Peyer's patch (tissue), 4 donors: ENCODE measurements around the gene ASPSCR1. TPM values are rescaled to one million over a fixed set of nuclear protein-coding genes. Genes with fewer than 3 reads are reported as not detected.

Experiments used
- DNase-seq, 3 donors: peaks; one replicate each; pipeline ENCODE4 v3.0.0-alpha.2; 2017 to 2019
- H3K27ac ChIP-seq, 4 donors: fragments of 200-600 bp; sonication (generic); one replicate each; pipeline ENCODE4 v1.5.1; 2016 to 2019
- H3K27me3 ChIP-seq, 2 donors: fragments of 200-600 bp; sonication (generic); one replicate each; pipeline ENCODE4 v1.5.1; 2019
- H3K36me3 ChIP-seq, 3 donors: fragments of 200-600 bp; sonication (generic); one replicate each; pipeline ENCODE4 v1.5.1; 2016 to 2019
- H3K4me1 ChIP-seq, 4 donors: fragments of 200-600 bp; sonication (generic); one replicate each; pipeline ENCODE4 v1.5.1; 2016 to 2019
- H3K4me3 ChIP-seq, 4 donors: fragments of 200-600 bp; sonication (generic); 1 replicate in 3 of 4; 2 replicates in 1 of 4; pipeline ENCODE4 v1.5.1; 2016 to 2019; ENCODE audit warnings: mild to moderate bottlenecking in 1 of 4
- H3K9me3 ChIP-seq, 4 donors: fragments of 200-600 bp; sonication (generic); one replicate each; pipeline ENCODE4 v1.5.1; 2016 to 2019; ENCODE audit warnings: mild to moderate bottlenecking in 1 of 4
- CTCF ChIP-seq, 6 experiments: fragments of 450-650 bp in 4 of 6; fragments of 200-600 bp in 2 of 6; sonication (generic) in 1 of 6; IDR thresholded peaks; one replicate each; pipeline ENCODE4 v1.5.1; 2017 to 2019; ENCODE audit warnings: antibody characterized with exemption in 6 of 6, mild to moderate bottlenecking in 3 of 6, moderate library complexity in 1 of 6
- POLR2A ChIP-seq, 2 donors: fragments of 450-650 bp; IDR thresholded peaks; one replicate each; pipeline ENCODE4 v1.5.1; 2017; ENCODE audit warnings: antibody characterized with exemption in 2 of 2, mild to moderate bottlenecking in 2 of 2, moderate library complexity in 2 of 2
- total RNA-seq, 4 donors: library from RNA; depleted of rRNA; stranded (reverse); fragments of >200 nt; gene quantifications; one replicate each; pipeline ENCODE4 v1.1.0, GENCODE V29; 2016

ASPSCR1 gene
- total RNA-seq, 4 donors from 2014 or later, result 31.6 to 70.1 (median 49.9) TPM

- H3K27ac ChIP-seq, result no peak overlapping the region
- DNase-seq, result no peak
Observed at GRCh38 chr17:81934098-81934757, 43.2 kb upstream of the ASPSCR1 start.

GRCh38 chr17:81934850-81935708, 42.4 kb upstream of the ASPSCR1 start:
- TF ChIP-seq CTCF (IDR thresholded peaks at IDR 0.05), result no peak
- TF ChIP-seq POLR2A (IDR thresholded peaks at IDR 0.05), result no peak

More at GRCh38 chr17:81934098-81934757, 43.2 kb upstream of the ASPSCR1 start:
- Histone ChIP-seq H3K27me3 (no peaks in the 10 kb centered on the region), H3K36me3 (no peaks in the 10 kb centered on the region), H3K4me1 (peaks cover 0 to 21% (median 5%) of the 10 kb centered on the region in 4 donors), H3K4me3 (no peak overlapping the region), H3K9me3 (no peaks in the 10 kb centered on the region)
- TF ChIP-seq POLR2A (IDR thresholded peaks at IDR 0.05) (no peak), CTCF (IDR thresholded peaks at IDR 0.05) (no peak)

GRCh38 chr17:81935709-81936084, 41.7 kb upstream of the ASPSCR1 start:
- no peak for DNase-seq
- H3K9me3 ChIP-seq, result no peaks in the 10 kb centered on the region
- no peaks in the 10 kb centered on the region for H3K36me3 ChIP-seq
- H3K27ac ChIP-seq, result no peak overlapping the region
- H3K27me3 ChIP-seq, result no peaks in the 10 kb centered on the region
- TF ChIP-seq POLR2A (IDR thresholded peaks at IDR 0.05) (no peak), CTCF (IDR thresholded peaks at IDR 0.05) (no peak)
- peaks cover 0 to 21% (median 5%) of the 10 kb centered on the region in 4 donors for H3K4me1 ChIP-seq
- no peak overlapping the region for H3K4me3 ChIP-seq

More at GRCh38 chr17:81934850-81935708, 42.4 kb upstream of the ASPSCR1 start:
- Histone ChIP-seq H3K4me1 (peaks cover 0 to 21% (median 5%) of the 10 kb centered on the region in 4 donors), H3K27me3 (no peaks in the 10 kb centered on the region), H3K4me3 (no peak overlapping the region), H3K36me3 (no peaks in the 10 kb centered on the region), H3K9me3 (no peaks in the 10 kb centered on the region), H3K27ac (no peak overlapping the region)
- DNase-seq, result peak in 1 of 3 donors; percentile 45

GRCh38 chr17:81939218-81939617, 38.2 kb upstream of the ASPSCR1 start:
- TF ChIP-seq POLR2A (IDR thresholded peaks at IDR 0.05) (no peak), CTCF (IDR thresholded peaks at IDR 0.05) (no peak)
- no peak for DNase-seq
- Histone ChIP-seq H3K27me3 (no peaks in the 10 kb centered on the region), H3K4me1 (peaks cover 0 to 18% (median 5%) of the 10 kb centered on the region in 4 donors), H3K9me3 (no peaks in the 10 kb centered on the region), H3K36me3 (no peaks in the 10 kb centered on the region), H3K27ac (no peak overlapping the region), H3K4me3 (no peak overlapping the region)

- DNase-seq, result no peak
- TF ChIP-seq POLR2A (IDR thresholded peaks at IDR 0.05) (no peak), CTCF (IDR thresholded peaks at IDR 0.05) (no peak)
- Histone ChIP-seq H3K27ac (no peak overlapping the region), H3K4me1 (peaks cover 0 to 18% (median 5%) of the 10 kb centered on the region in 4 donors), H3K4me3 (no peak overlapping the region), H3K27me3 (no peaks in the 10 kb centered on the region), H3K9me3 (no peaks in the 10 kb centered on the region), H3K36me3 (no peaks in the 10 kb centered on the region)
Observed at GRCh38 chr17:81939881-81940385, 37.5 kb upstream of the ASPSCR1 start.
